IMR-90 (cell line): Measurements from ENCODE around the gene TMEM140. TPM values are rescaled to one million over a fixed set of nuclear protein-coding genes. Genes with fewer than 3 reads are reported as not detected.

Experiments used
- ATAC-seq: fragments of 200-7000 bp; cut with Tn5 transposase; 2 replicates; pipeline ENCODE4 v1.9.1; 2020; ENCODE audit warnings: low read depth, mild to moderate bottlenecking, moderate library complexity
- BruUV-seq: library from RNA; stranded (reverse); fragments of 400-500 nt; replicated peaks from 2 replicates; lab custom pipeline; 2021; lab: Mats Ljungman, UMichigan
- CTCF ChIA-PET: fragments of 300-600 bp; formaldehyde crosslinking; extraction: SDS; loops from one replicate; lab custom pipeline; 2021; ENCODE audit warnings: antibody characterized with exemption; lab: Yijun Ruan, JAX
- POLR2A ChIA-PET: fragments of 300-600 bp; sonication (Branson Sonifier 250); formaldehyde crosslinking; loops from one replicate; lab custom pipeline; 2022; ENCODE audit warnings: antibody characterized with exemption; ENCODE audit not compliant: unreplicated experiment; lab: Charles Lee
- DNase-seq: peaks from one replicate; pipeline ENCODE4 v3.0.0; 2013
- H2AFZ ChIP-seq: replicated peaks from 2 replicates; pipeline ENCODE3; 2013; ENCODE audit warnings: low read length, mild to moderate bottlenecking; ENCODE audit not compliant: poor library complexity
- H2AK5ac ChIP-seq: 2 replicates; pipeline ENCODE4 v1.6.1; 2013; ENCODE audit warnings: low read depth, low read length, inconsistent platforms
- H2AK9ac ChIP-seq: replicated peaks from 2 replicates; pipeline ENCODE3; 2013; ENCODE audit warnings: mild to moderate bottlenecking, low read depth, low read length, moderate library complexity; ENCODE audit not compliant: poor library complexity
- H2BK120ac ChIP-seq: 2 replicates; pipeline ENCODE4 v1.6.1; 2013; ENCODE audit warnings: low read depth, low read length, inconsistent platforms
- H2BK15ac ChIP-seq: 3 replicates; pipeline ENCODE4 v1.6.1; 2013; ENCODE audit warnings: low read depth, low read length, inconsistent platforms
- H2BK20ac ChIP-seq: 2 replicates; pipeline ENCODE4 v1.6.1; 2013; ENCODE audit warnings: low read depth, mild to moderate bottlenecking, inconsistent platforms, low read length, moderate library complexity
- H2BK5ac ChIP-seq: 2 replicates; pipeline ENCODE4 v1.6.1; 2013; ENCODE audit warnings: mild to moderate bottlenecking, low read depth, low read length, inconsistent platforms; ENCODE audit not compliant: poor library complexity, severe bottlenecking
- H3K14ac ChIP-seq: replicated peaks from 2 replicates; pipeline ENCODE4 v1.6.1; 2013; ENCODE audit warnings: low read depth, low read length, inconsistent platforms
- H3K18ac ChIP-seq: 2 replicates; pipeline ENCODE4 v1.6.1; 2013; ENCODE audit warnings: low read depth, low read length, control low read depth
- H3K23ac ChIP-seq: 2 replicates; pipeline ENCODE4 v1.6.1; 2013; ENCODE audit warnings: low read depth, low read length, inconsistent platforms
- H3K27ac ChIP-seq: 2 replicates; pipeline ENCODE4 v1.5.1; 2013; ENCODE audit warnings: mild to moderate bottlenecking, control low read depth, low read length; ENCODE audit not compliant: insufficient read depth
- H3K27me3 ChIP-seq: 2 replicates; pipeline ENCODE4 v1.6.1; 2013; ENCODE audit warnings: low read length; ENCODE audit not compliant: control insufficient read depth, insufficient read depth
- H3K36me3 ChIP-seq: 2 replicates; pipeline ENCODE4 v1.6.1; 2013; ENCODE audit warnings: low read length, mixed read lengths; ENCODE audit not compliant: control insufficient read depth, insufficient read depth
- H3K4ac ChIP-seq: 2 replicates; pipeline ENCODE4 v1.6.1; 2013; ENCODE audit warnings: low read depth, low read length, inconsistent platforms
- H3K4me1 ChIP-seq: 2 replicates; pipeline ENCODE4 v1.6.1; 2013; ENCODE audit warnings: low read length, mixed read lengths; ENCODE audit not compliant: control insufficient read depth, insufficient read depth
- H3K4me2 ChIP-seq: 2 replicates; pipeline ENCODE4 v1.6.1; 2013; ENCODE audit warnings: low read depth, mild to moderate bottlenecking, control low read depth, low read length, moderate library complexity
- H3K4me3 ChIP-seq: 2 replicates; pipeline ENCODE4 v1.5.1; 2013; ENCODE audit warnings: low read depth, mild to moderate bottlenecking, control low read depth, low read length, moderate library complexity; ENCODE audit not compliant: insufficient read depth
- H3K56ac ChIP-seq: 2 replicates; pipeline ENCODE4 v1.6.1; 2013; ENCODE audit warnings: low read length, inconsistent platforms; ENCODE audit not compliant: insufficient read depth; ENCODE audit errors: extremely low read depth
- H3K79me1 ChIP-seq, 2 experiments: 2 replicates each; pipeline ENCODE4 v1.6.1; 2013; ENCODE audit warnings: low read length in 2 of 2, inconsistent platforms in 1 of 2, low read depth in 1 of 2
- H3K9ac ChIP-seq: 2 replicates; pipeline ENCODE4 v1.6.1; 2013; ENCODE audit warnings: low read depth, low read length, control low read depth
- H3K9me1 ChIP-seq: 2 replicates; pipeline ENCODE4 v1.6.1; 2013; ENCODE audit warnings: low read length, inconsistent platforms; ENCODE audit not compliant: insufficient read depth
- H3K9me3 ChIP-seq: 2 replicates; pipeline ENCODE4 v1.6.1; 2013; ENCODE audit warnings: low read length; ENCODE audit not compliant: control insufficient read depth, insufficient read depth
- H4K20me1 ChIP-seq: 2 replicates; pipeline ENCODE4 v1.6.1; 2013; ENCODE audit warnings: low read length, inconsistent platforms; ENCODE audit not compliant: insufficient read depth
- H4K5ac ChIP-seq: 2 replicates; pipeline ENCODE4 v1.6.1; 2013; ENCODE audit warnings: mild to moderate bottlenecking, low read depth, low read length, control low read depth
- H4K8ac ChIP-seq, 2 experiments: 2 replicates each; pipeline ENCODE4 v1.6.1; 2013; ENCODE audit warnings: low read depth in 2 of 2, low read length in 2 of 2, control low read depth in 1 of 2, inconsistent platforms in 1 of 2
- H4K91ac ChIP-seq: 2 replicates; pipeline ENCODE4 v1.6.1; 2013; ENCODE audit warnings: low read depth, low read length, inconsistent platforms; ENCODE audit not compliant: insufficient read depth
- BHLHE40 ChIP-seq: fragments of 150-350 bp; IDR thresholded peaks from 2 replicates; pipeline ENCODE4 v1.6.1; 2016; ENCODE audit warnings: mild to moderate bottlenecking, low read depth, low read length
- CEBPB ChIP-seq: IDR thresholded peaks from 2 replicates; pipeline ENCODE4 v1.6.1; 2012; ENCODE audit warnings: low read depth, low read length, improper control_type of control experiment
- CHD1 ChIP-seq: IDR thresholded peaks from 2 replicates; pipeline ENCODE4 v1.6.1; 2012; ENCODE audit warnings: low read depth, low read length, improper control_type of control experiment
- CTCF ChIP-seq: conservative IDR thresholded peaks from 2 replicates; pipeline ENCODE4 v1.5.1; 2012; ENCODE audit warnings: mild to moderate bottlenecking, low read depth, low read length, improper control_type of control experiment
- ELK1 ChIP-seq: fragments of 150-350 bp; IDR thresholded peaks from 2 replicates; pipeline ENCODE4 v1.6.1; 2016; ENCODE audit warnings: low read depth, mild to moderate bottlenecking, low read length, moderate library complexity, borderline replicate concordance
- FOS ChIP-seq: fragments of 150-350 bp; IDR thresholded peaks from 2 replicates; pipeline ENCODE4 v1.6.1; 2016; ENCODE audit warnings: low read depth, low read length
- MAFK ChIP-seq: IDR thresholded peaks from 2 replicates; pipeline ENCODE4 v1.6.1; 2012; ENCODE audit warnings: low read depth, low read length, improper control_type of control experiment
- MAZ ChIP-seq: IDR thresholded peaks from 2 replicates; pipeline ENCODE4 v1.6.1; 2012; ENCODE audit warnings: low read depth, mild to moderate bottlenecking, low read length, improper control_type of control experiment, moderate library complexity, borderline replicate concordance
- MXI1 ChIP-seq: IDR thresholded peaks from 2 replicates; pipeline ENCODE4 v1.6.1; 2012; ENCODE audit warnings: low read depth, mild to moderate bottlenecking, low read length, moderate library complexity, borderline replicate concordance
- NFE2L2 ChIP-seq: fragments of 150-350 bp; IDR thresholded peaks from 2 replicates; pipeline ENCODE4 v1.6.1; 2016; ENCODE audit warnings: low read depth, mild to moderate bottlenecking, low read length
- POLR2A ChIP-seq: IDR thresholded peaks from 2 replicates; pipeline ENCODE4 v1.6.1; 2012; ENCODE audit warnings: mild to moderate bottlenecking, low read depth, low read length
- RAD21 ChIP-seq: IDR thresholded peaks from 2 replicates; pipeline ENCODE4 v1.6.1; 2012; ENCODE audit warnings: low read length, improper control_type of control experiment
- RCOR1 ChIP-seq: IDR thresholded peaks from 2 replicates; pipeline ENCODE4 v1.6.1; 2012; ENCODE audit warnings: mild to moderate bottlenecking, low read length, improper control_type of control experiment; ENCODE audit not compliant: insufficient replicate concordance
- RFX5 ChIP-seq: IDR thresholded peaks from 2 replicates; pipeline ENCODE4 v1.8.0; 2012; ENCODE audit warnings: low read depth, mild to moderate bottlenecking, low read length, moderate library complexity
- SMC3 ChIP-seq: fragments of 150-350 bp; IDR thresholded peaks from 2 replicates; pipeline ENCODE4 v1.6.1; 2016; ENCODE audit warnings: low read depth, mild to moderate bottlenecking, antibody characterized with exemption, low read length, moderate library complexity
- USF2 ChIP-seq: fragments of 150-350 bp; IDR thresholded peaks from 2 replicates; pipeline ENCODE4 v1.6.1; 2017; ENCODE audit warnings: mild to moderate bottlenecking, antibody characterized with exemption, low read length, low read depth
- WGBS, 2 experiments: methylation state at CpG; one replicate each; pipeline versions ENCODE4 v1.1.5 to v1.1.7; 2013; ENCODE audit warnings: missing lambda C conversion rate in 2 of 2; ENCODE audit not compliant: insufficient read length in 1 of 2; ENCODE audit errors: extremely low coverage in 2 of 2; 5-methylcytosine and 5-hydroxymethylcytosine counted together
- dilution Hi-C: fragments of 300-500 bp; cut with HindIII; formaldehyde crosslinking; loops from one replicate; pipeline ENCODE4 v1.14.3; 2018; ENCODE audit warnings: low sequenced_read_pairs; ENCODE audit not compliant: unreplicated experiment
- in situ Hi-C: fragments of 300-500 bp; cut with MboI; formaldehyde crosslinking; loops from 3 replicates; pipeline ENCODE4 v1.14.3; 2019; ENCODE audit warnings: low sequenced_read_pairs, inconsistent platforms, mixed read lengths
- intact Hi-C: fragments of 100-400 bp; cut with micrococcal nuclease; formaldehyde crosslinking; loops from 2 replicates; pipeline ENCODE4 v1.10.0; 2022
- polyA plus RNA-seq, 3 experiments: library from polyadenylated mRNA; depleted of rRNA; stranded (reverse); fragments of >200 nt; gene quantifications; 2 replicates each; pipeline ENCODE4 v1.2.3, GENCODE V29; 2012; ENCODE audit warnings: low replicate concordance in 1 of 3
- total RNA-seq: library from RNA; depleted of rRNA; stranded (reverse); fragments of >200 nt; gene quantifications from 2 replicates; pipeline ENCODE4 v1.2.3, GENCODE V29; 2012

Gene TMEM140
- total and polyA plus RNA-seq, 2 of the 4 experiments (the other 2 are of a cell fraction) = 0.24 to 0.72 TPM

GRCh38 chr7:135195968-135196629 lies 48.2 kb downstream of the TMEM140 start:
- WGBS, 2 experiments = 95% methylated on average over 4 of the region's 14 CpGs; no CpG with 5 or more reads in 1 of the 2 experiments
- H2BK5ac ChIP-seq = no peak overlapping the region
- H3K23ac ChIP-seq = no peak overlapping the region
- in situ Hi-C loops = no loop called here
- no peak overlapping the region for H3K9ac ChIP-seq
- TF ChIP-seq RFX5 (no peak), SMC3 (no peak), CTCF (no peak), BHLHE40 (no peak), MAZ (no peak), MXI1 (no peak), MAFK (no peak), RCOR1 (no peak), RAD21 (no peak), ELK1 (no peak), POLR2A (no peak), FOS (no peak), USF2 (no peak), NFE2L2 (no peak), CEBPB (no peak), CHD1 (no peak)
- H3K79me1 ChIP-seq = peaks cover 0 to 11% of the 10 kb centered on the region in 2 experiments; a peak in 2 of 4 replicates
- H3K4me1 ChIP-seq = peaks cover 13% of the 10 kb centered on the region
- H3K4ac ChIP-seq = no peak overlapping the region
- no peak overlapping the region for H3K4me2 ChIP-seq
- H3K36me3 ChIP-seq = peaks cover 19% of the 10 kb centered on the region
- peaks cover 9% of the 10 kb centered on the region for H3K9me1 ChIP-seq
- no peaks in the 10 kb centered on the region for H3K9me3 ChIP-seq
- ATAC-seq (no peak), DNase-seq (no peak)
- H2AFZ ChIP-seq = no peak overlapping the region
- H2AK9ac ChIP-seq = no peak overlapping the region
- CTCF ChIA-PET = no interaction called here
- H3K27ac ChIP-seq = no peak overlapping the region
- dilution Hi-C loops = no loop called here
- H4K8ac ChIP-seq = no peak overlapping the region
- no peak overlapping the region for H2BK120ac ChIP-seq
- BruUV-seq = no TSS peak
- H3K4me3 ChIP-seq = no peak overlapping the region
- no peak overlapping the region for H2AK5ac ChIP-seq
- H2BK15ac ChIP-seq = no peak overlapping the region
- H3K56ac ChIP-seq = no peak overlapping the region
- H3K14ac ChIP-seq = no peak overlapping the region
- H4K5ac ChIP-seq = no peak overlapping the region
- no peak overlapping the region for H2BK20ac ChIP-seq
- H4K20me1 ChIP-seq = no peaks in the 10 kb centered on the region
- no peak overlapping the region for H3K18ac ChIP-seq
- H3K27me3 ChIP-seq = no peaks in the 10 kb centered on the region
- intact Hi-C loops = no loop called here
- POLR2A ChIA-PET = no interaction called here
- no peak overlapping the region for H4K91ac ChIP-seq
